GM13977 (cell line): Measurements from ENCODE around the gene PRDM2.

Experiments
- DNase-seq: peaks from one replicate; pipeline ENCODE4 v3.0.0; 2012; ENCODE audit warnings: low spot score
- in situ Hi-C: fragments of 300-500 bp; cut with MboI; formaldehyde crosslinking; loops from one replicate; pipeline ENCODE4 v1.12.0; 2022; ENCODE audit warnings: low sequenced_read_pairs, low pct_unique_long_range_greater_than_20kb, mixed read lengths, inconsistent platforms; ENCODE audit not compliant: unreplicated experiment
- TF ChIP-seq, protein P1 (sequence below): IDR thresholded peaks from 2 replicates; pipeline ENCODE4 v1.5.1; 2012; ENCODE audit warnings: mild to moderate bottlenecking, control low read depth; ENCODE audit not compliant: insufficient read depth; ENCODE audit errors: extremely low read depth, missing control alignments

PRDM2 gene

DNA sequence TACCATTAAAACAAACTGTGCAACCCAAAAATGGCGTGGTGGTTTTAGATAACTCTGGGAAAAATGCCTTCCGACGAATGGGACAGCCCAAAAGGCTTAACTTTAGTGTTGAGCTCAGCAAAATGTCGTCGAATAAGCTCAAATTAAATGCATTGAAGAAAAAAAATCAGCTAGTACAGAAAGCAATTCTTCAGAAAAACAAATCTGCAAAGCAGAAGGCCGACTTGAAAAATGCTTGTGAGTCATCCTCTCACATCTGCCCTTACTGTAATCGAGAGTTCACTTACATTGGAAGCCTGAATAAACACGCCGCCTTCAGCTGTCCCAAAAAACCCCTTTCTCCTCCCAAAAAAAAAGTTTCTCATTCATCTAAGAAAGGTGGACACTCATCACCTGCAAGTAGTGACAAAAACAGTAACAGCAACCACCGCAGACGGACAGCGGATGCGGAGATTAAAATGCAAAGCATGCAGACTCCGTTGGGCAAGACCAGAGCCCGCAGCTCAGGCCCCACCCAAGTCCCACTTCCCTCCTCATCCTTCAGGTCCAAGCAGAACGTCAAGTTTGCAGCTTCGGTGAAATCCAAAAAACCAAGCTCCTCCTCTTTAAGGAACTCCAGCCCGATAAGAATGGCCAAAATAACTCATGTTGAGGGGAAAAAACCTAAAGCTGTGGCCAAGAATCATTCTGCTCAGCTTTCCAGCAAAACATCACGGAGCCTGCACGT lies 82.1 kb downstream of the PRDM2 start:
- TF ChIP-seq, protein P1, sequence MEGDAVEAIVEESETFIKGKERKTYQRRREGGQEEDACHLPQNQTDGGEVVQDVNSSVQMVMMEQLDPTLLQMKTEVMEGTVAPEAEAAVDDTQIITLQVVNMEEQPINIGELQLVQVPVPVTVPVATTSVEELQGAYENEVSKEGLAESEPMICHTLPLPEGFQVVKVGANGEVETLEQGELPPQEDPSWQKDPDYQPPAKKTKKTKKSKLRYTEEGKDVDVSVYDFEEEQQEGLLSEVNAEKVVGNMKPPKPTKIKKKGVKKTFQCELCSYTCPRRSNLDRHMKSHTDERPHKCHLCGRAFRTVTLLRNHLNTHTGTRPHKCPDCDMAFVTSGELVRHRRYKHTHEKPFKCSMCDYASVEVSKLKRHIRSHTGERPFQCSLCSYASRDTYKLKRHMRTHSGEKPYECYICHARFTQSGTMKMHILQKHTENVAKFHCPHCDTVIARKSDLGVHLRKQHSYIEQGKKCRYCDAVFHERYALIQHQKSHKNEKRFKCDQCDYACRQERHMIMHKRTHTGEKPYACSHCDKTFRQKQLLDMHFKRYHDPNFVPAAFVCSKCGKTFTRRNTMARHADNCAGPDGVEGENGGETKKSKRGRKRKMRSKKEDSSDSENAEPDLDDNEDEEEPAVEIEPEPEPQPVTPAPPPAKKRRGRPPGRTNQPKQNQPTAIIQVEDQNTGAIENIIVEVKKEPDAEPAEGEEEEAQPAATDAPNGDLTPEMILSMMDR: no peak

DNA sequence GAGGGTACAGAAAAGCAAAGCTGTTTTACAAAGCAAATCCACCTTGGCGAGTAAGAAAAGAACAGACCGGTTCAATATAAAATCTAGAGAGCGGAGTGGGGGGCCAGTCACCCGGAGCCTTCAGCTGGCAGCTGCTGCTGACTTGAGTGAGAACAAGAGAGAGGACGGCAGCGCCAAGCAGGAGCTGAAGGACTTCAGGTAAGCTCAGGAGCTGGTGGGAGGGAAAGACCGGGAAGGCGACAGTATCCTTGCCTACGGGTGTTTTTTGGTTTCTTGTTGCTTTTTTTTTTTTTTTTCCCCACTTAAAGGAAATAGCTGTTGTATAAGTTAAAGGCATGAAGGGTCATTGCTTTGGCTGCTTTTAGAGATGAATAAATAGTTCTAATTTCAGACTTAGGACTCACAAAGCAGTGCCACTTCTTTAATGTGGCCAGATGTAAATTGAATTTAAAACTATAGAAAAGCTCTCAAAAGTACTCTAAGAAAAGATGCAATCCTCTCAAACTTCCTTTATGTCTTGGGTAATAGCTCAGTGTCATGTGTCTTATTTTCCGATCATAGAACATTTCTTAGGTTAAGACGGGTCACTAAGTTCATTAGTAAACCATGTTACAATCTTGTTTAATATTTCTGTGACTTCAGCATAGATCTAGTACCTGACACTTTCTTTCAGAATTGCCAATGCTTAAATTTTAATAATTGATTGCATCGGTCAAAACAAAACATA lies 82.8 kb downstream of the PRDM2 start:
- in situ Hi-C loops: no loop called here
- no peak for DNase-seq
- TF ChIP-seq, protein P1: no peak

More for the DNA sequence above, 82.1 kb downstream of the PRDM2 start:
- DNase-seq: no peak
- in situ Hi-C loops: no loop called here

DNA sequence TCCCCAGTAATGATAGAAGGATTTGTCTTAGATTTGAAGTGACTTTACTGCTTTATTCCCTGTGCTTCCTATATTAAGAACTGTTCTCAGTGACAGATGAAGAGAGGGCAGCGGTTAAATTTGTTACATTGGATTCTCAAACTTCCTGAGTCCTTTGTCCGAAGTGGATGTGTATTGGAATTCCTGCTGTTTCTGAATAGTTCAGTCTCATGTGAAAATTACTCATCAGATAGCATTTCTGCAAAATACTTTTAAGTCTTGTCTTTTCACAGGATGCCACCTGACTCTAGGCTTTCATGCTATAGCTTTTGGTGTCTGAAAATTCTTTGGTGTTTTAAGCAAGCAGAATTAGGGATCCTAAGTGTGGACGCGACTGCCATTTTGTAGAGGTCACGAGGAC lies 83.6 kb downstream of the PRDM2 start:
- in situ Hi-C loops: no loop called here
- TF ChIP-seq, protein P1: no peak
- DNase-seq: no peak

DNA sequence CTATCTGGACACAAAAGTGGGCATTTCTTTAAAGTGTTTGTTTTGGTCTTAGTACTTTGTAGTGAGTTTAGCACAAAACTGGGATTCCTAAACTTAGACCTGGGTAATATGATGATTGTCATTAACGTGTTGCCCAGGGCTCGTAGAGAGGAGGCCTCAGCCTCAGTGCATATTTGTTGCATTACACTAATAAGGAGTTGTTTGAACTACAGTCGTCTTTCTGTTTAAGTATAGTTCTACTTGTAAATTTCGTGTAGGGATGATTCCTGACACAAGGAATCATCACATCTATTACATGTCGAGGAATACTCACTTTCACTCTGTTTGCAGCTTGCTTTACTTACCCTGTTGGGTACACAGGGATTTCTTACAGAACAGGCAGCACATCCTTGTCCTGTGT lies 85.0 kb downstream of the PRDM2 start:
- in situ Hi-C loops: no loop called here
- TF ChIP-seq, protein P1: no peak

DNA sequence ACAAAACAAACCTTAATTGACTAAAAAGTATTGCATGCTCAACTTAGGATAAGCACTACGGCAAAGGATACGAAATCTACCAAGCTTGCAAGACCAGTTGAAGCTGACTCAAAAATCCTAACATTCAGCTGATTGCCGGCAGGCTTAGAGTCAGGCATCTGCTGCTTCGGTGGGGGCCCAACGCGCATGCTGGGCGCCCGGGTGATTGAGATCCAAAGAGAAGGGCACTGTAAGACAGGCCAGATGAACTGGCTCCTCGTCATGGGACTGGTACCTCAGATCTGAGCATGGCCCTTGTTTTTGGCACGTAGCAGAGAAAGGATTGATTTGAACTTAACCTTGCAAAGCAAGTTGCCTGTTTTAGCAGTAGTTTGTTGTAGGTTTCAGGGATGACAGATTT lies 86.6 kb downstream of the PRDM2 start:
- DNase-seq: no peak
- in situ Hi-C loops: no loop called here
- TF ChIP-seq, protein P1: no peak

More for the DNA sequence above, 85.0 kb downstream of the PRDM2 start:
- DNase-seq: no peak

DNA sequence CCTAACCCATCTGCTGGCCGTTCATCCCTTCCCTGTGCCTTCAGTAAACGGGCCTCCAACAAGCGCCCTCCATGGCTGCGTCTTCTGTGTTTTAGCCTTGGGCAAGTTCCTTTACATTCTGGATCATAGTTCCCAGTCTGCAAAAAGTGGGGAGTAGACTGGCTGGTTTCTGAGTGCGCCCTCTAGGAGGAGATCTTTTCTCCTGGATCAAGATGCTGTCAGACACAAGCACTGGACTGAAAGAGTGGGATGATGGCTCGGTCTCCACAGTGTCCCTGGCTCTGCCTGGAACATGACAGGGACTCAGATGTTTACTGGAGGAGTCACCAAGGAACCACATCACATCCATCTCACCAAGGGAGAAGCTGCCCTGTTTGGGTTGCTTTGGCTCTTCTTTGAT lies 88.8 kb downstream of the PRDM2 start:
- DNase-seq: no peak
- TF ChIP-seq, protein P1: no peak
- in situ Hi-C loops: no loop called here
